B cell (primary cell): ENCODE data around the gene SPOCD1. TPM values are rescaled to one million over a fixed set of nuclear protein-coding genes. Genes with fewer than 3 reads are reported as not detected.

Experiments
- ATAC-seq: fragments of 200-7000 bp; cut with Tn5 transposase; one replicate; pipeline ENCODE4 v1.10.0; 2021; ENCODE audit warnings: low read depth, mild to moderate bottlenecking, moderate number of reproducible peaks, moderate library complexity
- CTCF ChIA-PET: fragments of 350-600 bp; sonication (Branson Sonifier 250); formaldehyde crosslinking; loops from one replicate; lab custom pipeline; 2021; ENCODE audit warnings: antibody characterized with exemption, inconsistent platforms; lab: Charles Lee
- POLR2A ChIA-PET: fragments of 350-600 bp; sonication (Branson Sonifier 250); formaldehyde crosslinking; loops from one replicate; lab custom pipeline; 2021; ENCODE audit warnings: antibody characterized with exemption; lab: Charles Lee
- DNase-seq: peaks from one replicate; pipeline ENCODE4 v3.0.0; 2013
- H2AFZ ChIP-seq: 2 replicates; pipeline ENCODE4 v1.6.1; 2012; ENCODE audit warnings: mild to moderate bottlenecking, low read depth, low read length; ENCODE audit not compliant: insufficient read depth, poor library complexity, severe bottlenecking
- H3K27ac ChIP-seq, 2 donors: 1 replicate in 1 of 2; 2 replicates in 1 of 2; pipeline ENCODE4 v1.5.1; 2012 to 2013; ENCODE audit warnings: low read length in 2 of 2, mild to moderate bottlenecking in 2 of 2, moderate library complexity in 1 of 2
- H3K27me3 ChIP-seq, 4 experiments: fragments of 200-600 bp in 1 of 4; sonication (generic) in 1 of 4; replicated peaks in 1 of 4; 1 replicate in 2 of 4; 2 replicates in 2 of 4; pipeline versions ENCODE4 v1.6.1 to v1.7.0; 2013 to 2016; ENCODE audit warnings: low read length in 3 of 4, mild to moderate bottlenecking in 2 of 4, mixed read lengths in 1 of 4, moderate library complexity in 1 of 4; ENCODE audit not compliant: insufficient read depth in 4 of 4, control insufficient read depth in 3 of 4; ENCODE audit errors: control extremely low read depth in 1 of 4
- H3K36me3 ChIP-seq, 2 experiments: replicated peaks in 1 of 2; 1 replicate in 1 of 2; 2 replicates in 1 of 2; pipeline versions ENCODE4 v1.6.1 to v1.7.1; 2013; ENCODE audit warnings: low read length in 1 of 2; ENCODE audit not compliant: insufficient read depth in 2 of 2, control insufficient read depth in 1 of 2; ENCODE audit errors: control extremely low read depth in 1 of 2, extremely low read depth in 1 of 2
- H3K4me1 ChIP-seq, 2 donors: fragments of 200-600 bp in 1 of 2; sonication (generic) in 1 of 2; 1 replicate in 1 of 2; 2 replicates in 1 of 2; pipeline versions ENCODE4 v1.5.1 to v1.6.1; 2013 to 2017; ENCODE audit warnings: low read length in 2 of 2; ENCODE audit not compliant: control insufficient read depth in 2 of 2, insufficient read depth in 2 of 2
- H3K4me2 ChIP-seq: replicated peaks from 2 replicates; pipeline ENCODE3; 2012; ENCODE audit warnings: mild to moderate bottlenecking, low read depth, low read length; ENCODE audit not compliant: poor library complexity, severe bottlenecking
- H3K4me3 ChIP-seq, 5 experiments: fragments of 200-600 bp in 1 of 5; sonication (generic) in 1 of 5; 1 replicate in 3 of 5; 2 replicates in 2 of 5; pipeline versions ENCODE4 v1.5.1 to v1.7.0; 2011 to 2016; ENCODE audit warnings: low read length in 4 of 5, mild to moderate bottlenecking in 4 of 5, low read depth in 2 of 5, control low read depth in 1 of 5, moderate library complexity in 1 of 5; ENCODE audit not compliant: insufficient read depth in 1 of 5; ENCODE audit errors: control extremely low read depth in 1 of 5, extremely low read depth in 1 of 5
- H3K79me2 ChIP-seq: fragments of 200-600 bp; sonication (generic); one replicate; pipeline ENCODE4 v1.6.0; 2016; ENCODE audit warnings: low read length; ENCODE audit not compliant: control insufficient read depth, insufficient read depth
- H3K9ac ChIP-seq: fragments of 200-600 bp; sonication (generic); 2 replicates; pipeline ENCODE4 v1.6.1; 2017; ENCODE audit warnings: mild to moderate bottlenecking, low read length, moderate library complexity
- H3K9me3 ChIP-seq, 3 donors: one replicate each; pipeline versions ENCODE4 v1.6.1 to v1.7.1; 2013; ENCODE audit warnings: low read length in 2 of 3; ENCODE audit not compliant: control insufficient read depth in 2 of 3, insufficient read depth in 1 of 3; ENCODE audit errors: control extremely low read depth in 1 of 3
- H4K20me1 ChIP-seq: 2 replicates; pipeline ENCODE4 v1.6.0; 2012; ENCODE audit warnings: mild to moderate bottlenecking, low read length; ENCODE audit not compliant: insufficient read depth, control insufficient read depth, poor library complexity, severe bottlenecking
- H3K27ac Mint-ChIP-seq: one replicate; pipeline ENCODE4 v1.8.0; 2021; ENCODE audit warnings: mixed read lengths
- H3K27me3 Mint-ChIP-seq: one replicate; pipeline ENCODE4 v1.8.0; 2021; ENCODE audit warnings: mixed read lengths
- H3K4me1 Mint-ChIP-seq: one replicate; pipeline ENCODE4 v1.8.0; 2021; ENCODE audit warnings: mixed read lengths
- H3K4me3 Mint-ChIP-seq: one replicate; pipeline ENCODE4 v1.8.0; 2021; ENCODE audit warnings: mixed read lengths
- H3K9me3 Mint-ChIP-seq: one replicate; pipeline ENCODE4 v1.8.0; 2022; ENCODE audit warnings: mixed read lengths; ENCODE audit not compliant: insufficient read depth
- CTCF ChIP-seq: fragments of 200-600 bp; IDR thresholded peaks from one replicate; pipeline ENCODE4 v1.8.0; 2022; ENCODE audit warnings: antibody characterized with exemption, mild to moderate bottlenecking
- EZH2 ChIP-seq: IDR thresholded peaks from 2 replicates; pipeline ENCODE4 v1.6.1; 2012; ENCODE audit warnings: borderline replicate concordance, low read depth, mild to moderate bottlenecking, moderate library complexity, low read length; ENCODE audit not compliant: insufficient read depth, poor library complexity, severe bottlenecking
- WGBS: methylation state at CpG from one replicate; pipeline ENCODE4 v1.1.5; 2013; ENCODE audit warnings: missing lambda C conversion rate; ENCODE audit not compliant: insufficient coverage; 5-methylcytosine and 5-hydroxymethylcytosine counted together
- intact Hi-C: fragments of 100-400 bp; cut with micrococcal nuclease; formaldehyde crosslinking; loops from one replicate; pipeline ENCODE4 v1.10.0; 2022
- polyA plus RNA-seq: library from polyadenylated mRNA; depleted of rRNA; stranded (reverse); fragments of >200 nt; gene quantifications from 2 replicates; pipeline ENCODE4 v1.2.3, GENCODE V29; 2012
- total RNA-seq, 2 donors: library from RNA; stranded (reverse); fragments of 120-200 nt in 1 of 2; gene quantifications; 1 replicate in 1 of 2; 2 replicates in 1 of 2; pipeline versions ENCODE4 v1.2.3 to v1.2.4, GENCODE V29; 2013 to 2022

The SPOCD1 gene
- total and polyA plus RNA-seq, 2 donors (not counting 1 experiment from before 2014, with no cell fraction given) = not detected

GRCh38 chr1:31802190-31803150 is 13.4 kb downstream of the SPOCD1 start:
- CTCF ChIA-PET = interaction anchor here (0.7 to 3.2 kb wide), 2 partner anchors 13 to 144 kb away, joined by 3 to 14 read pairs; no protein-coding TSS in a partner anchor
- Mint-ChIP-seq H3K27ac (no peak overlapping the region), H3K9me3 (no peaks in the 10 kb centered on the region), H3K27me3 (peaks cover 7% of the 10 kb centered on the region), H3K4me1 (peaks cover 14% of the 10 kb centered on the region), H3K4me3 (no peak overlapping the region)
- peaks cover 0 to 8% (median 0%) of the 10 kb centered on the region in 4 experiments for H3K27me3 ChIP-seq
- no peak for ATAC-seq
- H4K20me1 ChIP-seq = no peaks in the 10 kb centered on the region
- 50% methylated on average over 1 of the region's 13 CpGs for WGBS
- H3K4me2 ChIP-seq = no peak overlapping the region
- no peak overlapping the region for H3K9ac ChIP-seq
- TF ChIP-seq EZH2 (no peak), CTCF (no peak)
- intact Hi-C loops = no loop called here
- no peaks in the 10 kb centered on the region for H3K79me2 ChIP-seq
- POLR2A ChIA-PET = no interaction called here
- no peaks in the 10 kb centered on the region for H3K36me3 ChIP-seq
- no peak overlapping the region for H3K27ac ChIP-seq
- DNase-seq = no peak
- no peak overlapping the region for H2AFZ ChIP-seq
- H3K9me3 ChIP-seq = no peaks in the 10 kb centered on the region
- H3K4me1 ChIP-seq = peaks cover 9% of the 10 kb centered on the region in 2 donors
- H3K4me3 ChIP-seq = no peak overlapping the region

- CTCF ChIA-PET = interaction anchor here (3.2 kb wide), 1 partner anchor 12 kb away, joined by 14 read pairs; no protein-coding TSS in a partner anchor
These were observed 14.4 kb downstream of the SPOCD1 start for GRCh38 chr1:31801458-31801857.

More at GRCh38 chr1:31801458-31801857, 14.4 kb downstream of the SPOCD1 start:
- no peaks in the 10 kb centered on the region for H3K9me3 ChIP-seq
- H3K27ac ChIP-seq = no peak overlapping the region
- WGBS = no CpG with 5 or more reads among the region's 1 CpG
- Mint-ChIP-seq H3K27me3 (peaks cover 17% of the 10 kb centered on the region), H3K4me3 (no peak overlapping the region), H3K9me3 (no peaks in the 10 kb centered on the region), H3K4me1 (peaks cover 14% of the 10 kb centered on the region), H3K27ac (no peak overlapping the region)
- POLR2A ChIA-PET = no interaction called here
- no peaks in the 10 kb centered on the region for H3K79me2 ChIP-seq
- H3K27me3 ChIP-seq = peaks cover 0 to 8% (median 0%) of the 10 kb centered on the region in 4 experiments
- H3K9ac ChIP-seq = no peak overlapping the region
- H3K4me2 ChIP-seq = no peak overlapping the region
- intact Hi-C loops = no loop called here
- H3K4me1 ChIP-seq = peaks cover 9% of the 10 kb centered on the region in 2 donors
- DNase-seq (no peak), ATAC-seq (no peak)
- no peaks in the 10 kb centered on the region for H3K36me3 ChIP-seq
- no peaks in the 10 kb centered on the region for H4K20me1 ChIP-seq
- no peak overlapping the region for H3K4me3 ChIP-seq
- TF ChIP-seq EZH2 (no peak), CTCF (no peak)
- no peak overlapping the region for H2AFZ ChIP-seq
